Trophoblast cell (in vitro differentiated cells and primary cell): ENCODE measurements around the gene HERC5. TPM values are rescaled to one million over a fixed set of nuclear protein-coding genes. Genes with fewer than 3 reads are reported as not detected.

Source experiments
- DNase-seq, 2 donors: peaks; one replicate each; pipeline ENCODE4 v3.0.0-alpha.2; 2016
- H2AFZ ChIP-seq: 2 replicates; pipeline ENCODE4 v1.6.1; 2013; ENCODE audit warnings: low read length, moderate library complexity, mild to moderate bottlenecking; ENCODE audit not compliant: insufficient read depth, poor library complexity
- H2AK5ac ChIP-seq: 2 replicates; pipeline ENCODE4 v1.6.1; 2013; ENCODE audit warnings: mild to moderate bottlenecking, low read length
- H2BK120ac ChIP-seq: 2 replicates; pipeline ENCODE4 v1.6.1; 2013; ENCODE audit warnings: low read length, mild to moderate bottlenecking, moderate library complexity; ENCODE audit not compliant: insufficient read depth, poor library complexity
- H2BK12ac ChIP-seq: 2 replicates; pipeline ENCODE4 v1.6.1; 2013; ENCODE audit warnings: mild to moderate bottlenecking, low read length, moderate library complexity
- H2BK5ac ChIP-seq: 2 replicates; pipeline ENCODE4 v1.6.1; 2013; ENCODE audit warnings: low read length, low read depth, moderate library complexity, mild to moderate bottlenecking; ENCODE audit not compliant: poor library complexity
- H3K14ac ChIP-seq: 2 replicates; pipeline ENCODE4 v1.6.1; 2013; ENCODE audit warnings: mild to moderate bottlenecking, low read length
- H3K18ac ChIP-seq: 2 replicates; pipeline ENCODE4 v1.6.1; 2013; ENCODE audit warnings: mild to moderate bottlenecking, low read length
- H3K23ac ChIP-seq: 2 replicates; pipeline ENCODE4 v1.6.1; 2013; ENCODE audit warnings: low read length
- H3K27ac ChIP-seq: 2 replicates; pipeline ENCODE4 v1.5.1; 2013; ENCODE audit warnings: low read depth, mild to moderate bottlenecking, inconsistent platforms, low read length, moderate library complexity
- H3K27me3 ChIP-seq: 2 replicates; pipeline ENCODE4 v1.6.1; 2013; ENCODE audit warnings: inconsistent platforms, mild to moderate bottlenecking, low read length, moderate library complexity; ENCODE audit not compliant: insufficient read depth
- H3K36me3 ChIP-seq, 2 experiments: 1 replicate in 1 of 2; 2 replicates in 1 of 2; pipeline ENCODE4 v1.6.1; 2013; ENCODE audit warnings: low read length in 2 of 2, mild to moderate bottlenecking in 2 of 2, moderate library complexity in 1 of 2; ENCODE audit not compliant: insufficient read depth in 2 of 2, control insufficient read depth in 1 of 2
- H3K4ac ChIP-seq: 2 replicates; pipeline ENCODE4 v1.6.1; 2013; ENCODE audit warnings: low read depth, mild to moderate bottlenecking, low read length, moderate library complexity
- H3K4me1 ChIP-seq, 2 experiments: 1 replicate in 1 of 2; 2 replicates in 1 of 2; pipeline ENCODE4 v1.6.1; 2013; ENCODE audit warnings: low read length in 2 of 2, mild to moderate bottlenecking in 2 of 2, moderate library complexity in 1 of 2; ENCODE audit not compliant: insufficient read depth in 2 of 2, control insufficient read depth in 1 of 2
- H3K4me2 ChIP-seq: 2 replicates; pipeline ENCODE4 v1.6.1; 2013; ENCODE audit warnings: inconsistent platforms, mild to moderate bottlenecking, low read length, moderate library complexity
- H3K4me3 ChIP-seq: 2 replicates; pipeline ENCODE4 v1.5.1; 2013; ENCODE audit warnings: mild to moderate bottlenecking, low read depth, low read length, inconsistent platforms
- H3K79me1 ChIP-seq: one replicate; pipeline ENCODE4 v1.6.1; 2013; ENCODE audit warnings: low read length
- H3K79me2 ChIP-seq: 2 replicates; pipeline ENCODE4 v1.6.1; 2013; ENCODE audit warnings: low read length, mild to moderate bottlenecking; ENCODE audit not compliant: control insufficient read depth, insufficient read depth, poor library complexity
- H3K9ac ChIP-seq: 2 replicates; pipeline ENCODE4 v1.6.1; 2013; ENCODE audit warnings: mild to moderate bottlenecking, low read length
- H3K9me3 ChIP-seq: 2 replicates; pipeline ENCODE4 v1.6.1; 2013; ENCODE audit warnings: low read depth, mild to moderate bottlenecking, control low read depth, inconsistent platforms, low read length; ENCODE audit not compliant: insufficient read depth
- H4K12ac ChIP-seq: 2 replicates; pipeline ENCODE4 v1.6.1; 2013; ENCODE audit warnings: low read depth, mild to moderate bottlenecking, low read length, moderate library complexity
- H4K8ac ChIP-seq: 2 replicates; pipeline ENCODE4 v1.6.1; 2013; ENCODE audit warnings: low read depth, mild to moderate bottlenecking, low read length, moderate library complexity
- H4K91ac ChIP-seq: one replicate; pipeline ENCODE4 v1.6.1; 2013; ENCODE audit warnings: low read depth, mild to moderate bottlenecking, low read length, moderate library complexity
- WGBS: extraction: QIAGEN DNeasy Blood & Tissue Kit; methylation state at CpG from one replicate; pipeline ENCODE4 v1.1.7; 2013; ENCODE audit warnings: missing lambda C conversion rate; ENCODE audit not compliant: insufficient read length, insufficient coverage; ENCODE audit errors: extremely low coverage; 5-methylcytosine and 5-hydroxymethylcytosine counted together
- polyA plus RNA-seq: library from polyadenylated mRNA; stranded (reverse); fragments of 200-250 nt; gene quantifications from 2 replicates; pipeline ENCODE4 v1.2.3, GENCODE V29; 2013

The HERC5 gene
- 3.1 and 3.3 TPM in 2 replicates for polyA plus RNA-seq

GRCh38 chr4:88456670-88457306, at the start of gene HERC5:
Gene HERC5 (plus strand): TSS chr4:88457119. CDS start chr4:88457270, 151 bp downstream.
- Histone ChIP-seq H3K4ac (no peak within 1 kb of the TSS), H3K27me3 (peaks cover 10% of the 10 kb centered on the region), H3K4me2 (peak within 1 kb of the TSS; percentile 82), H3K23ac (no peak within 1 kb of the TSS), H4K12ac (no peak within 1 kb of the TSS), H3K4me1 (peaks cover 0 to 3% of the 10 kb centered on the region in 2 experiments), H3K4me3 (peak within 1 kb of the TSS; percentile 75), H3K18ac (no peak within 1 kb of the TSS), H3K9me3 (peaks cover 1% of the 10 kb centered on the region), H2BK120ac (no peak within 1 kb of the TSS), H2BK5ac (no peak within 1 kb of the TSS), H4K8ac (peak within 1 kb of the TSS; percentile 33), H3K9ac (no peak within 1 kb of the TSS), H3K79me1 (no peaks in the 10 kb centered on the region), H3K79me2 (no peaks in the 10 kb centered on the region), H3K27ac (peak within 1 kb of the TSS; percentile 16), H2BK12ac (no peak within 1 kb of the TSS), H3K36me3 (no peaks in the 10 kb centered on the region), H4K91ac (no peak within 1 kb of the TSS), H2AK5ac (no peak within 1 kb of the TSS), H3K14ac (peak within 1 kb of the TSS; percentile 28), H2AFZ (peak within 1 kb of the TSS; percentile 84)
- no CpG with 5 or more reads among the region's 57 CpGs for WGBS
- peak; percentile 94 to 97 for DNase-seq

- H4K12ac ChIP-seq = no peak overlapping the region
- H3K27me3 ChIP-seq = no peaks in the 10 kb centered on the region
- H3K4ac ChIP-seq = no peak overlapping the region
- no peak overlapping the region for H2AFZ ChIP-seq
- H2BK120ac ChIP-seq = no peak overlapping the region
- no peak overlapping the region for H3K4me2 ChIP-seq
- no peak overlapping the region for H3K18ac ChIP-seq
- DNase-seq = no peak
- H3K79me2 ChIP-seq = no peaks in the 10 kb centered on the region
- no peak overlapping the region for H2BK5ac ChIP-seq
- no peak overlapping the region for H2AK5ac ChIP-seq
- no peak overlapping the region for H4K91ac ChIP-seq
- no peaks in the 10 kb centered on the region for H3K36me3 ChIP-seq
- no peaks in the 10 kb centered on the region for H3K4me1 ChIP-seq
- H3K9me3 ChIP-seq = no peaks in the 10 kb centered on the region
- H2BK12ac ChIP-seq = no peak overlapping the region
- H3K14ac ChIP-seq = no peak overlapping the region
- H3K27ac ChIP-seq = no peak overlapping the region
- H3K4me3 ChIP-seq = no peak overlapping the region
- no CpG with 5 or more reads among the region's 2 CpGs for WGBS
- no peaks in the 10 kb centered on the region for H3K79me1 ChIP-seq
- H4K8ac ChIP-seq = no peak overlapping the region
- no peak overlapping the region for H3K23ac ChIP-seq
- no peak overlapping the region for H3K9ac ChIP-seq
These were observed 47.7 kb upstream of the HERC5 start for GRCh38 chr4:88409206-88409605.

DNA sequence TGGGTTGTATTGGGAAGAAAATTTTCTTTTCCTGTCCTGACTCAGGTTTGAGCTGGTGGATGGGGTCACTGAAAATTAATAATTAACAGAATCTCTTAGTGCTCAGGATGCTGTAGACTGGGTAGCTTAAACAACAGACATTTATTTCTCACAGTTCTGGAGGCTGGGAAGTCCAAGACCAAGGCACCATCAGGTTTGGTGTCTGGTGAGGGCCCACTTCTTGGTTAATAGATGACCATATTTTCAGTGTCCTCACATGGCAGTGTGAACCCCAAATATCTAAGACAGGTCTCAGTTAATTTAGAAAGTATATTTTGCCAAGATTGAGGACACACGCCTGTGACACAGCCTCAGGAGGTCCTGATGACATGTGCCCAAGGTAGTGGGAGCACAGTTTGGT, 47.1 kb upstream of the HERC5 start:
- H2BK12ac ChIP-seq = no peak overlapping the region
- H4K91ac ChIP-seq = no peak overlapping the region
- H4K12ac ChIP-seq = no peak overlapping the region
- H3K4me2 ChIP-seq = no peak overlapping the region
- no peaks in the 10 kb centered on the region for H3K79me1 ChIP-seq
- H3K9ac ChIP-seq = no peak overlapping the region
- H2BK5ac ChIP-seq = no peak overlapping the region
- no peak overlapping the region for H4K8ac ChIP-seq
- H3K18ac ChIP-seq = no peak overlapping the region
- H3K27me3 ChIP-seq = no peaks in the 10 kb centered on the region
- no peak overlapping the region for H3K4me3 ChIP-seq
- H3K79me2 ChIP-seq = no peaks in the 10 kb centered on the region
- no peak overlapping the region for H3K14ac ChIP-seq
- no peak overlapping the region for H3K4ac ChIP-seq
- WGBS = no CpG with 5 or more reads among the region's 1 CpG
- DNase-seq = no peak
- H2AFZ ChIP-seq = no peak overlapping the region
- H3K27ac ChIP-seq = no peak overlapping the region
- no peak overlapping the region for H2BK120ac ChIP-seq
- no peak overlapping the region for H2AK5ac ChIP-seq
- no peak overlapping the region for H3K23ac ChIP-seq
- no peaks in the 10 kb centered on the region for H3K9me3 ChIP-seq
- H3K36me3 ChIP-seq = no peaks in the 10 kb centered on the region
- no peaks in the 10 kb centered on the region for H3K4me1 ChIP-seq

DNA sequence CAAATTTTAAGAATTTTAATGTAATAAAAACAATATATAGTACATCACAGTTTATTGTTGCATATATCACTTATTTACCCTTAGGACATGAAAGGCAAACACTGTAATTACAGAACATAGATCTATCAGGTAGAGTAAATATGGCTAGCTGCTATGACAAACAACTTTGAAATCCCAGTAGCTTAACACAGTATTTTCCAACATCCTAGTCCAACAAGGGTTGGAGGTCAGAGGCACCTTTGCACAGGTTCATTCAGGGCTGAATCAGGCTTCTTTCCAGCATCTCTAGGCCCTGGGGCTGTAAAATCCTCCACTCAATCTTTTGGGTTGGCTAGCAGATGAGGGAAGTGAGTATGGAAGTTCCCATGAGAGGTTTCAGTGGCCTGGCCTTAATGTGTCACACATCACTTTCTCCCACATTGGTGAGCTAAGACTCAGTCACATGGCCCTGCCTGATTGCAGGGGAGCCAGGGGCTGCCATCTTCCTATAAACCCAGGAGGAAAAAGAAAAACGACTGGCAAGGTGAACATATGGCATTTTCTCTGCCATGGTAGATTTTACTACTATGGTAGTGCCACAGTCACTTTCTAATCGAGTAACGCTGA, 45.3 kb upstream of the HERC5 start:
- Histone ChIP-seq H2BK12ac (no peak overlapping the region), H2BK120ac (no peak overlapping the region), H4K91ac (no peak overlapping the region), H3K9ac (no peak overlapping the region), H4K8ac (no peak overlapping the region), H3K27ac (no peak overlapping the region), H3K79me1 (no peaks in the 10 kb centered on the region), H2BK5ac (no peak overlapping the region), H4K12ac (no peak overlapping the region), H3K4me3 (no peak overlapping the region), H3K36me3 (no peaks in the 10 kb centered on the region), H3K4me1 (no peaks in the 10 kb centered on the region), H3K23ac (no peak overlapping the region), H3K9me3 (no peaks in the 10 kb centered on the region), H3K27me3 (no peaks in the 10 kb centered on the region), H2AFZ (no peak overlapping the region), H2AK5ac (no peak overlapping the region), H3K79me2 (no peaks in the 10 kb centered on the region), H3K14ac (no peak overlapping the region), H3K4me2 (no peak overlapping the region), H3K18ac (no peak overlapping the region), H3K4ac (no peak overlapping the region)
- DNase-seq = no peak
- WGBS = no CpG with 5 or more reads among the region's 3 CpGs
